ENCODE measurements around the gene PDX1. TPM values are rescaled to one million over a fixed set of nuclear protein-coding genes. Genes with fewer than 3 reads are reported as not detected.

PDX1 gene
- total RNA-seq, 4 donors from 2014 or later = not detected

DNA sequence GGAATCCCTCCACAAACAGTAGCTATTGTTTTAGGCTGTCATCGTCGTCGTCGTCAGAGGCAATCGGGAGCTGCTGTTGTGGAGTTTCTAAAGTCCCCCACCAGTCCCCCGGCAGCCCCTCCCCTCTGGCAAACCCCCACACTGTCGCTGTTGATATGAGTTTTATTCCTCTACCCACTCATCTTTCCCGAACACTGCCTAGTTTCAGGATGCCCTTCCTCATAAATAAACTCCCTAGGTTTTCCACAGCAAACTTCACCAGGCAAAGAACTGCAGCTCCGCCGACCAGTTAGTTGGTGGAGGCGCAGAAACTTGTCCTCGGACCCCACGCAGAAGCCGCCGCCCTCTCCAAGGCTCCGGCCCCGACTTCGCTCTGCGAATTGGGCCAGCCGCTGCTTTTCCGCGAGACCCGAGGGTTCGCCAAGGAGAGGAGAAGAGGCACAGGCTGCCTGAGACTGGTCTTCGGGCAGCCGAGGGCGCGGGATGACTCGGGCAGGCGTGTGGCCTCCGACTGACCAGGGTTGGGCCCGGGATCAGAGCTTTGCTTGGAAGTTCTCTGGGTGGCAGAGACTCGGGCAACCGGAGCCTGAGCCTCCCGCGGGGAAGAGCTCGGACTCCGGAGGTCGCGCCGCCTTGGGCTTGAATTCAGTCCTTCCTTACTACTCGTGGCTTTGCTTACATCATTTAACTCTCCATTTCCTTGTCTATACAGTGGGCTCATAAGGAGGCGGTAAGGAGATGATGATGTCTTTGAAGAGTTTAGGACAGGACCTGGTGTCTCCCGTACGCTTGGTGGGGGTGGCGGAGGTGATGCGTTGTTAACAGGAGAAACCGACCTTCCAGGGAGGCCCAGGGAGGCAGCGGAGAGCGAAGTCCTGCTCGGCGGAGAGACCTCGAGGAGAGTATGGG is 7.9 kb downstream of the PDX1 start:
- no peaks in the 10 kb centered on the region for H3K36me3 ChIP-seq
- peaks cover 0 to 10% (median 3%) of the 10 kb centered on the region in 4 donors for H3K4me1 ChIP-seq
- DNase-seq = no peak
- peaks cover 0 to 5% (median 0%) of the 10 kb centered on the region in 4 donors for H3K9me3 ChIP-seq
- TF ChIP-seq POLR2A (IDR thresholded peaks at IDR 0.05) = no peak
- TF ChIP-seq, protein P1, sequence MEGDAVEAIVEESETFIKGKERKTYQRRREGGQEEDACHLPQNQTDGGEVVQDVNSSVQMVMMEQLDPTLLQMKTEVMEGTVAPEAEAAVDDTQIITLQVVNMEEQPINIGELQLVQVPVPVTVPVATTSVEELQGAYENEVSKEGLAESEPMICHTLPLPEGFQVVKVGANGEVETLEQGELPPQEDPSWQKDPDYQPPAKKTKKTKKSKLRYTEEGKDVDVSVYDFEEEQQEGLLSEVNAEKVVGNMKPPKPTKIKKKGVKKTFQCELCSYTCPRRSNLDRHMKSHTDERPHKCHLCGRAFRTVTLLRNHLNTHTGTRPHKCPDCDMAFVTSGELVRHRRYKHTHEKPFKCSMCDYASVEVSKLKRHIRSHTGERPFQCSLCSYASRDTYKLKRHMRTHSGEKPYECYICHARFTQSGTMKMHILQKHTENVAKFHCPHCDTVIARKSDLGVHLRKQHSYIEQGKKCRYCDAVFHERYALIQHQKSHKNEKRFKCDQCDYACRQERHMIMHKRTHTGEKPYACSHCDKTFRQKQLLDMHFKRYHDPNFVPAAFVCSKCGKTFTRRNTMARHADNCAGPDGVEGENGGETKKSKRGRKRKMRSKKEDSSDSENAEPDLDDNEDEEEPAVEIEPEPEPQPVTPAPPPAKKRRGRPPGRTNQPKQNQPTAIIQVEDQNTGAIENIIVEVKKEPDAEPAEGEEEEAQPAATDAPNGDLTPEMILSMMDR (IDR thresholded peaks at IDR 0.05) = no peak
- no peak overlapping the region for H3K27ac ChIP-seq
- peaks cover 4 to 47% of the 10 kb centered on the region in 2 donors for H3K27me3 ChIP-seq
- no peak overlapping the region for H3K4me3 ChIP-seq

DNA sequence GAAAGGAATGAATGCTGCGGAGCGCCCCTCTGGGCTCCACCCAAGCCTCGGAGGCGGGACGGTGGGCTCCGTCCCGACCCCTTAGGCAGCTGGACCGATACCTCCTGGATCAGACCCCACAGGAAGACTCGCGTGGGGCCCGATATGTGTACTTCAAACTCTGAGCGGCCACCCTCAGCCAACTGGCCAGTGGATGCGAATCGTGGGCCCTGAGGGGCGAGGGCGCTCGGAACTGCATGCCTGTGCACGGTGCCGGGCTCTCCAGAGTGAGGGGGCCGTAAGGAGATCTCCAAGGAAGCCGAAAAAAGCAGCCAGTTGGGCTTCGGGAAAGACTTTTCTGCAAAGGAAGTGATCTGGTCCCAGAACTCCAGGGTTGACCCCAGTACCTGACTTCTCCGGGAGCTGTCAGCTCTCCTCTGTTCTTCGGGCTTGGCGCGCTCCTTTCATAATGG is 8.6 kb downstream of the PDX1 start:
- H3K27me3 ChIP-seq = peaks cover 4 to 41% of the 10 kb centered on the region in 2 donors

DNA sequence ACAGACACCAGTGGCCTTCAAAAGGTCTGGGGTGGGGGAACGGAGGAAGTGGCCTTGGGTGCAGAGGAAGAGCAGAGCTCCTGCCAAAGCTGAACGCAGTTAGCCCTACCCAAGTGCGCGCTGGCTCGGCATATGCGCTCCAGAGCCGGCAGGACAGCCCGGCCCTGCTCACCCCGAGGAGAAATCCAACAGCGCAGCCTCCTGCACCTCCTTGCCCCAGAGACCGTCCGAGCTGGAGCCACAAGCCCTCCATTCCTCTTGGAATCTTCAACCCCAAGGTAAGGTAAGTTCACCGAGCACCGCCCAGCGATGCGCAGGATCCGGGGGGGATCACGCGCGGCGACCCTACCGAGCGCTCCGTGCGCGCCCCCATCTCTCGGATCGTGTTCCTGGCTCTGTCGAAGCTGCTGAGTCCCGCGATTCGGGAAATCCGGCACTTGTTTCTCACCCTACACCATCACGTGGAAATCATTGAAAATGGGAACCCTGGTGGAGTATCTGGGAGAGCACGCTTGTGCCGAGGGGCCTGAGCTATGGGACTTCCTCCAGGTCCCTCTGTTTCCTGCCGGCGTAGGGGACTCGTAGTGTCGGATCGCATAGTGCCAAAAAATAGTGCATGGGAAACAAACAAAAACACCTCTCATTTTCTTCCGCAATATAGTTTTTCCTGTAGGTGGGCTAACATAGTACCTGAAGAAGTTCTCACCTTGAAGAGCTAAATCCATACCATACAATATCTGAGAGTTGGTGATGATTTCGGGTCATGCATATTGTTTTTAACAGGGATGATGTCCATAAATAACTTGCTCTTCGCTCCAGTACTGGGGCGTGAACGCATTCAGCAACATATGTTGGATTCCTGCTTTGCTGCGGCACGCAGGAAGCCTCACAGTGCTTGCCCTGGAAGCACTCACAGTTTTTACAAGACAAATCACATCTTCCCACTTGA is 9.3 kb downstream of the PDX1 start:
- Histone ChIP-seq H3K27me3 (peaks cover 4 to 36% of the 10 kb centered on the region in 2 donors), H3K4me3 (no peak overlapping the region)

More for the DNA sequence above, 8.6 kb downstream of the PDX1 start:
- Histone ChIP-seq H3K36me3 (no peaks in the 10 kb centered on the region), H3K9me3 (peaks cover 0 to 5% (median 0%) of the 10 kb centered on the region in 4 donors), H3K4me1 (peaks cover 0 to 10% (median 3%) of the 10 kb centered on the region in 4 donors), H3K27ac (no peak overlapping the region), H3K4me3 (no peak overlapping the region)
- TF ChIP-seq, protein P1 (IDR thresholded peaks at IDR 0.05) = no peak
- no peak for TF ChIP-seq POLR2A (IDR thresholded peaks at IDR 0.05)
- DNase-seq = no peak

DNA sequence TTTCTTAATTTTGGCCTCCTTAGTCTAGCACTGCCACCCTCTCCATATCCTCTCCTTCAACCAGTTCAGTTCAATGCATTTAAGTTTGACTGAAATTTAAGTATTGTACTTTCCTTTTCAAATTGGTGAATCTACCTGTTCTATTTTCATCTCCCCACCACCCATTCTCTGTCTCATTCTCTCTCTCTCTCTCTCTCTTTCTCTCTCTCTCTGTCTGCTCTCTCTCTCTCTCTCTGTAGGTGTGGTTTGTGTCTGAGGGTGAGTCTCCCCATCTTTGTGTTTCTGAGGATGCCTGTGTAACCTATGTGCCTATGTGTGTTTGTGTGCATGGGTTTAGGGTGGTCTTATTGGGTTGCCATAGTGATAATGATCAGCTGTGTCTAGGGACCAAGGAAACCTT is 10.1 kb downstream of the PDX1 start:
- no peak for DNase-seq
- Histone ChIP-seq H3K9me3 (peaks cover 0 to 1% (median 0%) of the 10 kb centered on the region in 4 donors), H3K27me3 (peaks cover 4 to 28% of the 10 kb centered on the region in 2 donors), H3K36me3 (no peaks in the 10 kb centered on the region), H3K4me3 (no peak overlapping the region), H3K4me1 (peaks cover 0 to 5% (median 0%) of the 10 kb centered on the region in 4 donors), H3K27ac (no peak overlapping the region)
- TF ChIP-seq POLR2A (IDR thresholded peaks at IDR 0.05) = no peak
- TF ChIP-seq, protein P1 (IDR thresholded peaks at IDR 0.05) = no peak

More for the DNA sequence above, 9.3 kb downstream of the PDX1 start:
- no peaks in the 10 kb centered on the region for H3K36me3 ChIP-seq
- DNase-seq = no peak
- no peak overlapping the region for H3K27ac ChIP-seq
- peaks cover 0 to 5% (median 0%) of the 10 kb centered on the region in 4 donors for H3K9me3 ChIP-seq
- no peak for TF ChIP-seq POLR2A (IDR thresholded peaks at IDR 0.05)
- TF ChIP-seq, protein P1 (IDR thresholded peaks at IDR 0.05) = no peak
- peaks cover 0 to 7% (median 3%) of the 10 kb centered on the region in 4 donors for H3K4me1 ChIP-seq

DNA sequence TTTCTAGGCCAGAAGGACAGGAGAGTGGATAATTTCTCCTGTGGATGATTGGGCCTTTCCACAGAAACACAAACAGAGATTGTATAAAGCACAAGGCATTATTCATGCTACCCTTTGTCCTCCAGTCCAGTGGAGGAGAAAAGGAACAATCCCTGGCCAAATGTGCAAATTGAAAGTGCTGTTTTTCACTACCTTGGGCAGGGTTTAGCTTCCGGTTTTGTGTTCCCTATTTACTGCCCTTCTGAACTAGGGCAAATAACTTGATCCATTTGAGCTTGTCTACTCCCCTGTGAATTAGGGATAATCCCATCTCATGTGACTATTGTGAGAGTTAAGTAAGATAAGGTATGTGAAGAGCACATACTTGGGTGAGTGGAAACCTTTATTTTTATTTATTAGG is 13.3 kb downstream of the PDX1 start:
- Histone ChIP-seq H3K27me3 (peaks cover 0 to 18% of the 10 kb centered on the region in 2 donors), H3K9me3 (no peaks in the 10 kb centered on the region), H3K4me3 (no peak overlapping the region), H3K36me3 (no peaks in the 10 kb centered on the region), H3K27ac (no peak overlapping the region), H3K4me1 (no peaks in the 10 kb centered on the region)
- TF ChIP-seq POLR2A (IDR thresholded peaks at IDR 0.05) = no peak
- TF ChIP-seq, protein P1 (IDR thresholded peaks at IDR 0.05) = no peak
- no peak for DNase-seq
